Measurements from ENCODE around the gene RELN.

RELN gene

DNA sequence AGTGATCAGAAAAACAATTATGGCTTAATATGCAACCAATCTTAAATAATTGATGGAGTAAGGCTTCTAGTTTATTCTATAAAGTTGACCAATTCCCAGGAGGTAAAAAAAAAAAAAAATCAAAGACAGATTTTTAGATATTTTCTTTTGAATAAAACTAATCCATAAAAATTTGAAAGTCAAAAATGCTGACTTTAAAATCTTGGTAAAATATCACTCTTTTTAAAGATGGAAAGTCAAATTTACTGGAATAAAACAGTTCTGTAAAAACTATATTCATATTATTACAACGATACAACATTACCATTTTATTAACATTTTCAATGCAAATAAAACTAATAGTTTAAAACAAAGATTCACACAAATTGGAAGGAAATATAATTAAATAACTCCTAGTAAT, 5.4 kb downstream of the RELN start:
- no peak overlapping the region for H3K4me3 ChIP-seq (ENCODE audit: low read depth, low read length)
- no peak for TF ChIP-seq CTCF (IDR thresholded peaks at IDR 0.05; ENCODE audit: low read depth, low read length)

DNA sequence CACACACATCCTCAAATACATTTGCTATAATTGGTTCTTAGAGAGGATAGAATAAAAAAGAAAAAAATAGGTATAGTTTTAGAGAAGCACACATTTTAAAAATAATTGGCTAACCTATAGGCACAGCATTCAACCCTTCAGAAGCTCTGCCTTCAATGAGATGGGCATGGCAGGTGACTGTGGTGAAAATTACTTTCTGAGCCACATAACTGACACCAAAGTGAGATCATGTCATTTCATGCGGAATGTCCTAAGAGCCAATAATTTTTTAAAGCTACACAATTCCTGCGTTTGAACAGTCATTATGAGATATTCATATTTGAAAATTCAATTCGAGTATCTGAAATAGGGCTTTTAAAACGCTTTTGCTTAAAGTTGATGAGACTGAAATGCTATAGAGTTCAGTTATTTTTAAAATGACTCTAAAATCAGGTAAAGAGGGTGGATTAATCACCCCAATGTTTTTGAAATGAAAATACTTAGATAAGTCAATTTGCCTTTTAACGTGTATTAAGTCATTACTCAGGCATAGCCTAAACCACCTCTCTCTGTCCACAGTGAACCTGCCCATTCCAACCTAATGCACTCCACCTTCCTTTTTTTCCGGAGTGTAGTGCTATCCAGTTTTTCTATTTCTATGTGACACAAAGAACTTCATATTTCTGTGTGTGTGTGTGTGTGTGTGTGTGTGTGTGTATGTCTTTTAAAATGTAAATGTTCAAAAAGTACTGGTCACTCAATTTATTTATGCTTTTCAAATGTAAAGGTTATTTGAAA, 6.1 kb downstream of the RELN start:
- H3K4me3 ChIP-seq (ENCODE audit: low read depth, low read length): no peak overlapping the region
- TF ChIP-seq CTCF (IDR thresholded peaks at IDR 0.05; ENCODE audit: low read depth, low read length): no peak

- TF ChIP-seq CTCF (IDR thresholded peaks at IDR 0.05; ENCODE audit: low read depth, low read length): no peak
- no peak overlapping the region for H3K4me3 ChIP-seq (ENCODE audit: low read depth, low read length)
Measured at GRCh38 chr7:103981003-103981423, 8.4 kb downstream of the RELN start.

DNA sequence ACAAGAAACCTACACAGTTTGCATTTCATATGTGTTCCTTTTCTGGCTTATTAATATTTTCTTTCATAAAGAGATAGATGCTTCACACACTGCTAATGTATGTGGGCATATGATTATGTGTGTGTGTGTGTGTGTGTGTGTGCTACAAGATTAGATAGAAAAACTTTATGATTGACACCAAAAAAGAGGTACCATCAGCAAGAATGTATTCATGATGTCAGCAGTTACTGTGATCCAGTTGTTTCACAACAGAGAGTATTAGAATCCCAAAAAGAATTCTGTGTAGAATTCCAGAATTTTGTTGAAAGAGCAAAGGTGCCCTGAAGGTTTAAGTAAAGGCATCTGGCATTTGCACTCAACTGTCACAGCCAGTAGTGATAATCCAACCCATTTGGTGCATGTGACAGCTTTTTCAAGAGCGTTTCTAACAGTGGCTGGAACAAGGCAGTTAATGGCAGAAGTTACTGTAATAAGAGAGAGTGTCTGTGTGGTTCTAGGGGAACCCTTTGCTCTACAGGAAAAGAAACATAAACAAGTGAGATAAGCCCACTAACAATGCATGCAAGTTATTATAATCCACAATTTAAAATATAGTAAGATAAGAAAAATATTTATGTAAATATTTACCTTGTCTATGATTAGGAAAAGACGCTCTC, 16.6 kb downstream of the RELN start:
- no peak overlapping the region for H3K4me3 ChIP-seq (ENCODE audit: low read depth, low read length)
- no peak for TF ChIP-seq CTCF (IDR thresholded peaks at IDR 0.05; ENCODE audit: low read depth, low read length)

- no peak for TF ChIP-seq CTCF (IDR thresholded peaks at IDR 0.05; ENCODE audit: low read depth, low read length)
- no peak overlapping the region for H3K4me3 ChIP-seq (ENCODE audit: low read depth, low read length)
Measured at GRCh38 chr7:103967401-103967800, 22.1 kb downstream of the RELN start.

DNA sequence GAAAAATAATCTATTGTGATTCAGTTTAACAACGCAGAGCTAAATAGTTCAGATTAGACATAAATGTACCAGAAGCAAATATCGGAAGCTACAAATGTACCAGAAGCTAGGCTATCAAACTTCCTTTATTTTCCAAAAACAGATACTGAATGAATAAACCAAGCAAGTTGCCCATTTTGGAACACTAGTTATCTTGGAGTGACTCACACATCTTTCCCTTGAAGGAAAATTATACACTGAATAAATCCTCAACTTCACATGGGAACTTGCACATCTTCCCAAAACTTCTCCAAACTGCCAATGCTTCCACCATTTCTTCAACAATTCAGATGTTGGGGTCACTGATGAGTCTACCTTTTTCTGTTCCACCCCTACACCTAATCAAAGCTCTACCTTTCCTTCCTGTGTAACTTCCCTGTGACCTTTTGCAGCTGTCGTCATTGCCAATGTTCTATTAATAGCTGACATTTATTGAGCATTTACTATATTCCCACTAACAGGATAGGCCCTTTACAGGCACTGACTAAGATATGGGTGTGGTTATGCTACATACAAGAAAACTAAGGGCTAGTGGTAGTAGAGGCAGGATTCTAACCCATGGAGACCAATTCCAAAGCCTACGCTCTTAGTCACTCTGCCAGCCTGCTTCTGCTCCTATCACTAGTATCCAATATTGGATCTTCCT, 22.7 kb downstream of the RELN start:
- no peak for TF ChIP-seq CTCF (IDR thresholded peaks at IDR 0.05; ENCODE audit: low read depth, low read length)
- H3K4me3 ChIP-seq (ENCODE audit: low read depth, low read length): no peak overlapping the region

DNA sequence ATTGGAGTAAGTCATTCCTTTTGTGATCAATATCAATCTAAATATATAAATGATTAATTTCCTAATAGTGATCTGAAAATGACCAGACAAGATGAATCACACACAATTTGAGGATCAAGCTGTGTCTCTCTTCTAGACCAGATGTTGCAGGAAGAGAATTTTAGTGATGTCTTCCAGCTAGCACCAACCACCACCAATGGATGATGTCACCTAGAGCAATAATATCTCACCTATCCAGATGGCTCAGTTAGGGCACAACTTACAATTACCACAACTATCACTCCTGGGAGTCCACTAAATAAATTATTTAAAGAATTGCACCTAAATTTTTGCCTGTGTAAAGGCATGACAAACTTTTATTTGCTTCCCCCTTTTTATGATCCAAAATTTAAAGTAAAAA, 25.2 kb downstream of the RELN start:
- no peak overlapping the region for H3K4me3 ChIP-seq (ENCODE audit: low read depth, low read length)
- no peak for TF ChIP-seq CTCF (IDR thresholded peaks at IDR 0.05; ENCODE audit: low read depth, low read length)
